ENCODE measurements around the gene RASA2. TPM values are rescaled to one million over a fixed set of nuclear protein-coding genes. Genes with fewer than 3 reads are reported as not detected.

RASA2 gene
- total and polyA plus RNA-seq, 2 experiments from 2014 or later: 16.6 to 28.6 TPM

DNA sequence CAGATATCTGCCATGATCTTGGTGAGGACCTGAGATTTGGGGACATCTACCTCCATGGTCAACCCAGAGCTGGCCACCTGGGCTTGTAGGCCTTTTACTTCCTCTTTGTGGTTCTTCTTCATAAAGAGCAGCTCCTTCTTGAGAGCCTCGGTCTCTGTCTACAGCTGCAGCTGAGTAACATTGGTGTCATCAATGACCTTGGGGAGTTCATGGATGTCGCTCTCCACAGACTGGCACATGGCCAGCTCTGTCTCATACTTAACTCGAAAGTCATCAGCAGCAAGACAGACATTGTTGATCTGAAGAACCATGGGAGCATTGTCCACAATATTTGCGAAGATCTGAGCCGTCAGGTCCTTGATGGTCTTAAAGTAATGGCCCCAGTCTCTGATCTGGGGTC is 15.7 kb upstream of the RASA2 start (continued):
- TF ChIP-seq, protein P1, sequence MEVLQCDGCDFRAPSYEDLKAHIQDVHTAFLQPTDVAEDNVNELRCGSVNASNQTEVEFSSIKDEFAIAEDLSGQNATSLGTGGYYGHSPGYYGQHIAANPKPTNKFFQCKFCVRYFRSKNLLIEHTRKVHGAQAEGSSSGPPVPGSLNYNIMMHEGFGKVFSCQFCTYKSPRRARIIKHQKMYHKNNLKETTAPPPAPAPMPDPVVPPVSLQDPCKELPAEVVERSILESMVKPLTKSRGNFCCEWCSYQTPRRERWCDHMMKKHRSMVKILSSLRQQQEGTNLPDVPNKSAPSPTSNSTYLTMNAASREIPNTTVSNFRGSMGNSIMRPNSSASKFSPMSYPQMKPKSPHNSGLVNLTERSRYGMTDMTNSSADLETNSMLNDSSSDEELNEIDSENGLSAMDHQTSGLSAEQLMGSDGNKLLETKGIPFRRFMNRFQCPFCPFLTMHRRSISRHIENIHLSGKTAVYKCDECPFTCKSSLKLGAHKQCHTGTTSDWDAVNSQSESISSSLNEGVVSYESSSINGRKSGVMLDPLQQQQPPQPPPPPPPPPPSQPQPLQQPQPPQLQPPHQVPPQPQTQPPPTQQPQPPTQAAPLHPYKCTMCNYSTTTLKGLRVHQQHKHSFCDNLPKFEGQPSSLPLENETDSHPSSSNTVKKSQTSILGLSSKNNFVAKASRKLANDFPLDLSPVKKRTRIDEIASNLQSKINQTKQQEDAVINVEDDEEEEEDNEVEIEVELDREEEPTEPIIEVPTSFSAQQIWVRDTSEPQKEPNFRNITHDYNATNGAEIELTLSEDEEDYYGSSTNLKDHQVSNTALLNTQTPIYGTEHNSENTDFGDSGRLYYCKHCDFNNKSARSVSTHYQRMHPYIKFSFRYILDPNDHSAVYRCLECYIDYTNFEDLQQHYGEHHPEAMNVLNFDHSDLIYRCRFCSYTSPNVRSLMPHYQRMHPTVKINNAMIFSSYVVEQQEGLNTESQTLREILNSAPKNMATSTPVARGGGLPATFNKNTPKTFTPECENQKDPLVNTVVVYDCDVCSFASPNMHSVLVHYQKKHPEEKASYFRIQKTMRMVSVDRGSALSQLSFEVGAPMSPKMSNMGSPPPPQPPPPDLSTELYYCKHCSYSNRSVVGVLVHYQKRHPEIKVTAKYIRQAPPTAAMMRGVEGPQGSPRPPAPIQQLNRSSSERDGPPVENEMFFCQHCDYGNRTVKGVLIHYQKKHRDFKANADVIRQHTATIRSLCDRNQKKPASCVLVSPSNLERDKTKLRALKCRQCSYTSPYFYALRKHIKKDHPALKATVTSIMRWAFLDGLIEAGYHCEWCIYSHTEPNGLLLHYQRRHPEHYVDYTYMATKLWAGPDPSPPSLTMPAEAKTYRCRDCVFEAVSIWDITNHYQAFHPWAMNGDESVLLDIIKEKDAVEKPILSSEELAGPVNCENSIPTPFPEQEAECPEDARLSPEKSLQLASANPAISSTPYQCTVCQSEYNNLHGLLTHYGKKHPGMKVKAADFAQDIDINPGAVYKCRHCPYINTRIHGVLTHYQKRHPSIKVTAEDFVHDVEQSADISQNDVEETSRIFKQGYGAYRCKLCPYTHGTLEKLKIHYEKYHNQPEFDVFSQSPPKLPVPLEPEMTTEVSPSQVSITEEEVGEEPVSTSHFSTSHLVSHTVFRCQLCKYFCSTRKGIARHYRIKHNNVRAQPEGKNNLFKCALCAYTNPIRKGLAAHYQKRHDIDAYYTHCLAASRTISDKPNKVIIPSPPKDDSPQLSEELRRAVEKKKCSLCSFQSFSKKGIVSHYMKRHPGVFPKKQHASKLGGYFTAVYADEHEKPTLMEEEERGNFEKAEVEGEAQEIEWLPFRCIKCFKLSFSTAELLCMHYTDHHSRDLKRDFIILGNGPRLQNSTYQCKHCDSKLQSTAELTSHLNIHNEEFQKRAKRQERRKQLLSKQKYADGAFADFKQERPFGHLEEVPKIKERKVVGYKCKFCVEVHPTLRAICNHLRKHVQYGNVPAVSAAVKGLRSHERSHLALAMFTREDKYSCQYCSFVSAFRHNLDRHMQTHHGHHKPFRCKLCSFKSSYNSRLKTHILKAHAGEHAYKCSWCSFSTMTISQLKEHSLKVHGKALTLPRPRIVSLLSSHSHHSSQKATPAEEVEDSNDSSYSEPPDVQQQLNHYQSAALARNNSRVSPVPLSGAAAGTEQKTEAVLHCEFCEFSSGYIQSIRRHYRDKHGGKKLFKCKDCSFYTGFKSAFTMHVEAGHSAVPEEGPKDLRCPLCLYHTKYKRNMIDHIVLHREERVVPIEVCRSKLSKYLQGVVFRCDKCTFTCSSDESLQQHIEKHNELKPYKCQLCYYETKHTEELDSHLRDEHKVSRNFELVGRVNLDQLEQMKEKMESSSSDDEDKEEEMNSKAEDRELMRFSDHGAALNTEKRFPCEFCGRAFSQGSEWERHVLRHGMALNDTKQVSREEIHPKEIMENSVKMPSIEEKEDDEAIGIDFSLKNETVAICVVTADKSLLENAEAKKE (CRISPR knock-in tag; IDR thresholded peaks at IDR 0.05): no peak
- TF ChIP-seq, protein P2, sequence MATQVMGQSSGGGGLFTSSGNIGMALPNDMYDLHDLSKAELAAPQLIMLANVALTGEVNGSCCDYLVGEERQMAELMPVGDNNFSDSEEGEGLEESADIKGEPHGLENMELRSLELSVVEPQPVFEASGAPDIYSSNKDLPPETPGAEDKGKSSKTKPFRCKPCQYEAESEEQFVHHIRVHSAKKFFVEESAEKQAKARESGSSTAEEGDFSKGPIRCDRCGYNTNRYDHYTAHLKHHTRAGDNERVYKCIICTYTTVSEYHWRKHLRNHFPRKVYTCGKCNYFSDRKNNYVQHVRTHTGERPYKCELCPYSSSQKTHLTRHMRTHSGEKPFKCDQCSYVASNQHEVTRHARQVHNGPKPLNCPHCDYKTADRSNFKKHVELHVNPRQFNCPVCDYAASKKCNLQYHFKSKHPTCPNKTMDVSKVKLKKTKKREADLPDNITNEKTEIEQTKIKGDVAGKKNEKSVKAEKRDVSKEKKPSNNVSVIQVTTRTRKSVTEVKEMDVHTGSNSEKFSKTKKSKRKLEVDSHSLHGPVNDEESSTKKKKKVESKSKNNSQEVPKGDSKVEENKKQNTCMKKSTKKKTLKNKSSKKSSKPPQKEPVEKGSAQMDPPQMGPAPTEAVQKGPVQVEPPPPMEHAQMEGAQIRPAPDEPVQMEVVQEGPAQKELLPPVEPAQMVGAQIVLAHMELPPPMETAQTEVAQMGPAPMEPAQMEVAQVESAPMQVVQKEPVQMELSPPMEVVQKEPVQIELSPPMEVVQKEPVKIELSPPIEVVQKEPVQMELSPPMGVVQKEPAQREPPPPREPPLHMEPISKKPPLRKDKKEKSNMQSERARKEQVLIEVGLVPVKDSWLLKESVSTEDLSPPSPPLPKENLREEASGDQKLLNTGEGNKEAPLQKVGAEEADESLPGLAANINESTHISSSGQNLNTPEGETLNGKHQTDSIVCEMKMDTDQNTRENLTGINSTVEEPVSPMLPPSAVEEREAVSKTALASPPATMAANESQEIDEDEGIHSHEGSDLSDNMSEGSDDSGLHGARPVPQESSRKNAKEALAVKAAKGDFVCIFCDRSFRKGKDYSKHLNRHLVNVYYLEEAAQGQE (IDR thresholded peaks at IDR 0.05; ENCODE audit: unreplicated experiment): no peak
- TF ChIP-seq STAT1 (IDR thresholded peaks at IDR 0.05; ENCODE audit: unreplicated experiment) (no peak), POLR2AphosphoS5 (IDR thresholded peaks at IDR 0.05; ENCODE audit: low read depth) (no peak)

DNA sequence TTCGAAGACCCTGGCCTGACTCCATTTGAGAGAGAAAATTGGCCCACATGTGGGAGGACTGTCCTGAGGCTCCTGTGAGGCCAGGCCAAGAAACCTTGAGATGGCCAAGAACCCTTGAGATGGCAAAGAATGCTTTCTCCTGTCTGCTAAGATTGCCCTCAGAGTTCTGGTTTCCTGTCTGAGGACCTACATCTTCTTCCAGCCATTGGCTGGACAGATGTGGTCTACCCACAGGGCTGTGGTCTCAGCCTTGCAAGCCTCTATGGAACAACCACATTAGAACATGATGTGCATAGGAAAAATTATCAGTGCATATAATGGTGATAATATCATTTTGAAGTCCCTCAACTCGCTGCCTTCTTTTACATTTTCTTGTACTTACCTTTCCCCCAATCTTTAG is 10.8 kb upstream of the RASA2 start:
- Histone ChIP-seq H3K4me1 (ENCODE audit: insufficient read depth) (no peaks in the 10 kb centered on the region), H3K27ac (ENCODE audit: low read depth) (no peak overlapping the region), H3K4me2 (no peak overlapping the region), H3K79me2 (replicated peaks; ENCODE audit: insufficient read depth) (no peaks in the 10 kb centered on the region), H4K20me1 (replicated peaks; ENCODE audit: insufficient read depth) (no peaks in the 10 kb centered on the region), H3K9me2 (ENCODE audit: insufficient read depth) (no peaks in the 10 kb centered on the region), H3K36me3 (ENCODE audit: insufficient read depth) (no peaks in the 10 kb centered on the region), H3K4me3 (no peak overlapping the region), H2AFZ (no peak overlapping the region), H3F3A (replicated peaks; ENCODE audit: low read depth) (no peaks in the 10 kb centered on the region), H3K27me3 (ENCODE audit: insufficient read depth) (no peaks in the 10 kb centered on the region)
- Mint-ChIP-seq H3K27me3 (ENCODE audit: insufficient read depth, low read depth, poor library complexity) (peaks cover 4% of the 10 kb centered on the region), H3K27ac (no peak overlapping the region), H3K4me3 (no peak overlapping the region), H3K4me1 (no peaks in the 10 kb centered on the region), H3K9me3 (peaks cover 9% of the 10 kb centered on the region), H3K36me3 (ENCODE audit: low read depth) (no peaks in the 10 kb centered on the region; the same call in 1 of the 3 replicates)
- no peak for DNase-seq (ENCODE audit: low spot score)
- no peak for ATAC-seq
- no peak for TF ChIP-seq POLR2AphosphoS5 (IDR thresholded peaks at IDR 0.05; ENCODE audit: low read depth)
- TF ChIP-seq EZH2phosphoT487 (IDR thresholded peaks at IDR 0.05; ENCODE audit: unreplicated experiment): no peak
- TF ChIP-seq CREB1 (CRISPR knock-in tag; IDR thresholded peaks at IDR 0.05; ENCODE audit: low read depth): no peak
- TF ChIP-seq EZH2 (IDR thresholded peaks at IDR 0.05; ENCODE audit: low read depth, unreplicated experiment): no peak
- TF ChIP-seq, protein P3, sequence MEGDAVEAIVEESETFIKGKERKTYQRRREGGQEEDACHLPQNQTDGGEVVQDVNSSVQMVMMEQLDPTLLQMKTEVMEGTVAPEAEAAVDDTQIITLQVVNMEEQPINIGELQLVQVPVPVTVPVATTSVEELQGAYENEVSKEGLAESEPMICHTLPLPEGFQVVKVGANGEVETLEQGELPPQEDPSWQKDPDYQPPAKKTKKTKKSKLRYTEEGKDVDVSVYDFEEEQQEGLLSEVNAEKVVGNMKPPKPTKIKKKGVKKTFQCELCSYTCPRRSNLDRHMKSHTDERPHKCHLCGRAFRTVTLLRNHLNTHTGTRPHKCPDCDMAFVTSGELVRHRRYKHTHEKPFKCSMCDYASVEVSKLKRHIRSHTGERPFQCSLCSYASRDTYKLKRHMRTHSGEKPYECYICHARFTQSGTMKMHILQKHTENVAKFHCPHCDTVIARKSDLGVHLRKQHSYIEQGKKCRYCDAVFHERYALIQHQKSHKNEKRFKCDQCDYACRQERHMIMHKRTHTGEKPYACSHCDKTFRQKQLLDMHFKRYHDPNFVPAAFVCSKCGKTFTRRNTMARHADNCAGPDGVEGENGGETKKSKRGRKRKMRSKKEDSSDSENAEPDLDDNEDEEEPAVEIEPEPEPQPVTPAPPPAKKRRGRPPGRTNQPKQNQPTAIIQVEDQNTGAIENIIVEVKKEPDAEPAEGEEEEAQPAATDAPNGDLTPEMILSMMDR (conservative IDR thresholded peaks at IDR 0.05; ENCODE audit: low read depth in 2 of 2): no peak
- TF ChIP-seq ZNF114 (CRISPR knock-in tag; IDR thresholded peaks at IDR 0.05): no peak
- TF ChIP-seq STAT1 (IDR thresholded peaks at IDR 0.05; ENCODE audit: unreplicated experiment): no peak

Measured in GM23338 (cell line).